ENCODE measurements around the gene SAMD14. TPM values are rescaled to one million over a fixed set of nuclear protein-coding genes. Genes with fewer than 3 reads are reported as not detected.
"Not testable (repeated sequence)": the region's sequence is repeated elsewhere in the genome, so short reads cannot be mapped to it uniquely, and the experiment has no call there.

SAMD14 gene
- total RNA-seq, 1 donor from 2014 or later: 3.6 TPM

- no peak for DNase-seq (ENCODE audit: low spot score)
- Mint-ChIP-seq H3K36me3 (ENCODE audit: low read depth) (peaks cover 26% of the 10 kb centered on the region), H3K4me1 (ENCODE audit: low read depth) (no peaks in the 10 kb centered on the region), H3K27me3 (ENCODE audit: insufficient read depth) (no peaks in the 10 kb centered on the region), H3K27ac (no peak overlapping the region), H3K9me3 (peaks cover 5% of the 10 kb centered on the region), H3K4me3 (no peak overlapping the region)
- intact Hi-C loops (cut with micrococcal nuclease): no loop called here
Measured at GRCh38 chr17:50071692-50072091, 58.3 kb downstream of the SAMD14 start.

GRCh38 chr17:50070908-50071680, 58.9 kb downstream of the SAMD14 start:
- Mint-ChIP-seq H3K27ac (no peak overlapping the region), H3K4me1 (ENCODE audit: low read depth) (no peaks in the 10 kb centered on the region), H3K36me3 (ENCODE audit: low read depth) (peaks cover 26% of the 10 kb centered on the region), H3K4me3 (no peak overlapping the region), H3K27me3 (ENCODE audit: insufficient read depth) (no peaks in the 10 kb centered on the region), H3K9me3 (peaks cover 5% of the 10 kb centered on the region)
- intact Hi-C loops (cut with micrococcal nuclease): no loop called here
- no peak for DNase-seq (ENCODE audit: low spot score)

- Mint-ChIP-seq H3K9me3 (peaks cover 5% of the 10 kb centered on the region), H3K4me1 (ENCODE audit: low read depth) (no peaks in the 10 kb centered on the region), H3K27ac (no peak overlapping the region), H3K4me3 (no peak overlapping the region), H3K36me3 (ENCODE audit: low read depth) (peaks cover 26% of the 10 kb centered on the region), H3K27me3 (ENCODE audit: insufficient read depth) (no peaks in the 10 kb centered on the region)
- no peak for DNase-seq (ENCODE audit: low spot score)
- intact Hi-C loops (cut with micrococcal nuclease): no loop called here
Measured at GRCh38 chr17:50067996-50068395, 62.0 kb downstream of the SAMD14 start.

GRCh38 chr17:50066995-50067394, 63.0 kb downstream of the SAMD14 start:
- peaks cover 5% of the 10 kb centered on the region for H3K9me3 Mint-ChIP-seq
- intact Hi-C loops (cut with micrococcal nuclease): no loop called here
- H3K36me3 Mint-ChIP-seq (ENCODE audit: low read depth): peaks cover 22% of the 10 kb centered on the region
- H3K27me3 Mint-ChIP-seq (ENCODE audit: insufficient read depth): no peaks in the 10 kb centered on the region
- no peak overlapping the region for H3K27ac Mint-ChIP-seq
- H3K4me3 Mint-ChIP-seq: no peak overlapping the region
- no peaks in the 10 kb centered on the region for H3K4me1 Mint-ChIP-seq (ENCODE audit: low read depth)
- no peak for DNase-seq (ENCODE audit: low spot score)

GRCh38 chr17:50065056-50065455, 64.9 kb downstream of the SAMD14 start:
- no peak overlapping the region for H3K4me3 Mint-ChIP-seq
- no peaks in the 10 kb centered on the region for H3K27me3 Mint-ChIP-seq (ENCODE audit: insufficient read depth)
- H3K4me1 Mint-ChIP-seq (ENCODE audit: low read depth): no peaks in the 10 kb centered on the region
- intact Hi-C loops (cut with micrococcal nuclease): no loop called here
- no peak overlapping the region for H3K27ac Mint-ChIP-seq
- no peak for DNase-seq (ENCODE audit: low spot score)
- no peaks in the 10 kb centered on the region for H3K9me3 Mint-ChIP-seq
- H3K36me3 Mint-ChIP-seq (ENCODE audit: low read depth): peaks cover 15% of the 10 kb centered on the region

GRCh38 chr17:50064253-50065001, 65.5 kb downstream of the SAMD14 start:
- no peak overlapping the region for H3K27ac Mint-ChIP-seq
- intact Hi-C loops (cut with micrococcal nuclease): no loop called here
- peaks cover 3% of the 10 kb centered on the region for H3K4me1 Mint-ChIP-seq (ENCODE audit: low read depth)
- no peaks in the 10 kb centered on the region for H3K27me3 Mint-ChIP-seq (ENCODE audit: insufficient read depth)
- DNase-seq (ENCODE audit: low spot score): no peak
- H3K4me3 Mint-ChIP-seq: no peak overlapping the region
- no peaks in the 10 kb centered on the region for H3K9me3 Mint-ChIP-seq
- H3K36me3 Mint-ChIP-seq (ENCODE audit: low read depth): peaks cover 10% of the 10 kb centered on the region

GRCh38 chr17:50063561-50064252, 66.3 kb downstream of the SAMD14 start:
- Mint-ChIP-seq H3K9me3 (no peaks in the 10 kb centered on the region), H3K4me1 (ENCODE audit: low read depth) (peaks cover 6% of the 10 kb centered on the region), H3K36me3 (ENCODE audit: low read depth) (peaks cover 10% of the 10 kb centered on the region), H3K4me3 (no peak overlapping the region), H3K27me3 (ENCODE audit: insufficient read depth) (no peaks in the 10 kb centered on the region), H3K27ac (no peak overlapping the region)
- DNase-seq (ENCODE audit: low spot score): no peak
- intact Hi-C loops (cut with micrococcal nuclease): no loop called here

- no peak overlapping the region for H3K27ac Mint-ChIP-seq
- H3K4me3 Mint-ChIP-seq: no peak overlapping the region
- H3K4me1 Mint-ChIP-seq (ENCODE audit: low read depth): peaks cover 18% of the 10 kb centered on the region
- peaks cover 6% of the 10 kb centered on the region for H3K36me3 Mint-ChIP-seq (ENCODE audit: low read depth)
- H3K27me3 Mint-ChIP-seq (ENCODE audit: insufficient read depth): no peaks in the 10 kb centered on the region
- intact Hi-C loops (cut with micrococcal nuclease): no loop called here
- no peaks in the 10 kb centered on the region for H3K9me3 Mint-ChIP-seq
- no peak for DNase-seq (ENCODE audit: low spot score)
Measured at GRCh38 chr17:50062293-50063243, 67.4 kb downstream of the SAMD14 start.

GRCh38 chr17:50061713-50062045, 68.3 kb downstream of the SAMD14 start:
- H3K4me1 Mint-ChIP-seq (ENCODE audit: low read depth): peaks cover 26% of the 10 kb centered on the region
- H3K4me3 Mint-ChIP-seq; H3K27ac Mint-ChIP-seq; DNase-seq (ENCODE audit: low spot score); H3K36me3 Mint-ChIP-seq (ENCODE audit: low read depth); intact Hi-C loops (cut with micrococcal nuclease); H3K27me3 Mint-ChIP-seq (ENCODE audit: insufficient read depth); H3K9me3 Mint-ChIP-seq: not testable (repeated sequence)

GRCh38 chr17:50060951-50061712, 68.8 kb downstream of the SAMD14 start:
- H3K4me3 Mint-ChIP-seq: no peak overlapping the region
- H3K27ac Mint-ChIP-seq: no peak overlapping the region
- DNase-seq (ENCODE audit: low spot score): no peak
- peaks cover 6% of the 10 kb centered on the region for H3K36me3 Mint-ChIP-seq (ENCODE audit: low read depth)
- no peaks in the 10 kb centered on the region for H3K9me3 Mint-ChIP-seq
- H3K4me1 Mint-ChIP-seq (ENCODE audit: low read depth): peaks cover 26% of the 10 kb centered on the region
- H3K27me3 Mint-ChIP-seq (ENCODE audit: insufficient read depth): no peaks in the 10 kb centered on the region
- intact Hi-C loops (cut with micrococcal nuclease): no loop called here

Measured in activated T-helper 1 cell treated with anti-CD3 and anti-CD28 coated beads, Interleukin-12 subunit alpha, Interleukin-12 subunit beta, Interleukin-2, Interleukin-4 antibody, amounts not matched to agents 30 ng/mL and 10 ng/mL and 1 ng/mL, durations not matched to agents 14 hours and 24 hours and 36 hours (primary cell).